PC-3 (cell line): ENCODE measurements around the gene DGKZ. TPM values are rescaled to one million over a fixed set of nuclear protein-coding genes. Genes with fewer than 3 reads are reported as not detected.

Experiments
- ATAC-seq: fragments of 200-7000 bp; cut with Tn5 transposase; 2 replicates; pipeline ENCODE4 v1.9.1; 2020; ENCODE audit warnings: mild to moderate bottlenecking, moderate library complexity
- BruUV-seq: library from RNA; stranded (reverse); fragments of 400-500 nt; replicated peaks from 2 replicates; lab custom pipeline; 2021; lab: Mats Ljungman, UMichigan
- CTCF ChIA-PET: fragments of 300-600 bp; sonication (Branson Sonifier 250); formaldehyde crosslinking; loops from one replicate; lab custom pipeline; 2022; ENCODE audit warnings: antibody characterized with exemption; lab: Charles Lee
- POLR2A ChIA-PET: fragments of 300-600 bp; sonication (Branson Sonifier 250); formaldehyde crosslinking; loops from one replicate; lab custom pipeline; 2022; ENCODE audit warnings: antibody characterized with exemption; ENCODE audit not compliant: unreplicated experiment; lab: Charles Lee
- DNase-seq: peaks from one replicate; pipeline ENCODE4 v3.0.0-alpha.2; 2015
- H2AFZ ChIP-seq: fragments of 300-600 bp; sonication (generic); 2 replicates; pipeline ENCODE4 v1.6.0; 2016; ENCODE audit warnings: antibody characterized with exemption, low read length
- H3F3A ChIP-seq: fragments of 300-600 bp; sonication (generic); one replicate; pipeline ENCODE4 v1.6.0; 2017; ENCODE audit warnings: antibody characterized with exemption, low read length, control low read depth, mild to moderate bottlenecking; ENCODE audit not compliant: unreplicated experiment
- H3K27ac ChIP-seq: fragments of 300-600 bp; sonication (generic); 2 replicates; pipeline ENCODE4 v1.5.1; 2016; ENCODE audit warnings: mild to moderate bottlenecking, low read length
- H3K27me3 ChIP-seq: fragments of 300-600 bp; sonication (generic); 2 replicates; pipeline ENCODE4 v1.6.1; 2016; ENCODE audit warnings: low read length, mixed read lengths
- H3K36me3 ChIP-seq: fragments of 300-600 bp; sonication (generic); 2 replicates; pipeline ENCODE4 v1.6.1; 2016; ENCODE audit warnings: low read depth, mixed run types, low read length, mixed read lengths
- H3K4me1 ChIP-seq: fragments of 300-600 bp; sonication (generic); 2 replicates; pipeline ENCODE4 v1.5.1; 2016; ENCODE audit warnings: low read length; ENCODE audit not compliant: insufficient read depth
- H3K4me2 ChIP-seq: fragments of 300-600 bp; sonication (generic); 2 replicates; pipeline ENCODE4 v1.6.0; 2016; ENCODE audit warnings: low read length
- H3K4me3 ChIP-seq: fragments of 300-600 bp; sonication (generic); 2 replicates; pipeline ENCODE4 v1.5.1; 2016; ENCODE audit warnings: mild to moderate bottlenecking, low read length, mixed read lengths
- H3K79me2 ChIP-seq: fragments of 300-600 bp; sonication (generic); 2 replicates; pipeline ENCODE4 v1.6.1; 2017; ENCODE audit warnings: low read length, mixed read lengths
- H3K9ac ChIP-seq: fragments of 300-600 bp; sonication (generic); 2 replicates; pipeline ENCODE4 v1.6.0; 2016; ENCODE audit warnings: mild to moderate bottlenecking, low read length
- H3K9me2 ChIP-seq: fragments of 300-600 bp; sonication (generic); replicated peaks from 2 replicates; pipeline ENCODE4 v1.6.1; 2016; ENCODE audit warnings: mixed run types, low read length, mixed read lengths
- H3K9me3 ChIP-seq: fragments of 300-600 bp; sonication (generic); 2 replicates; pipeline ENCODE4 v1.6.1; 2016; ENCODE audit warnings: low read length, mixed read lengths
- H4K20me1 ChIP-seq: fragments of 300-600 bp; sonication (generic); 2 replicates; pipeline ENCODE4 v1.6.1; 2016; ENCODE audit warnings: low read length, mixed read lengths
- EZH2 ChIP-seq: fragments of 300-600 bp; sonication (generic); IDR thresholded peaks from one replicate; pipeline ENCODE4 v1.6.1; 2017; ENCODE audit warnings: antibody characterized with exemption, mild to moderate bottlenecking, low read length; ENCODE audit not compliant: unreplicated experiment
- EZH2phosphoT487 ChIP-seq: fragments of 300-600 bp; sonication (generic); IDR thresholded peaks from 2 replicates; pipeline ENCODE4 v1.6.1; 2018; ENCODE audit warnings: mild to moderate bottlenecking, antibody characterized with exemption, low read length, borderline replicate concordance
- intact Hi-C: fragments of 100-400 bp; cut with micrococcal nuclease; formaldehyde crosslinking; loops from 2 replicates; pipeline ENCODE4 v1.9.0; 2023
- total RNA-seq: library from RNA; depleted of rRNA; stranded (reverse); fragments of >200 nt; gene quantifications from 2 replicates; pipeline ENCODE4 v1.2.3, GENCODE V29; 2014
- TF ChIP-seq, protein P1 (sequence below): fragments of 300-600 bp; sonication (generic); conservative IDR thresholded peaks from 2 replicates; pipeline ENCODE4 v1.5.1; 2017; ENCODE audit warnings: antibody characterized with exemption, low read depth, mild to moderate bottlenecking, low read length

DGKZ gene
- total RNA-seq, 1 experiment from 2014 or later = 70.2 TPM

DNA sequence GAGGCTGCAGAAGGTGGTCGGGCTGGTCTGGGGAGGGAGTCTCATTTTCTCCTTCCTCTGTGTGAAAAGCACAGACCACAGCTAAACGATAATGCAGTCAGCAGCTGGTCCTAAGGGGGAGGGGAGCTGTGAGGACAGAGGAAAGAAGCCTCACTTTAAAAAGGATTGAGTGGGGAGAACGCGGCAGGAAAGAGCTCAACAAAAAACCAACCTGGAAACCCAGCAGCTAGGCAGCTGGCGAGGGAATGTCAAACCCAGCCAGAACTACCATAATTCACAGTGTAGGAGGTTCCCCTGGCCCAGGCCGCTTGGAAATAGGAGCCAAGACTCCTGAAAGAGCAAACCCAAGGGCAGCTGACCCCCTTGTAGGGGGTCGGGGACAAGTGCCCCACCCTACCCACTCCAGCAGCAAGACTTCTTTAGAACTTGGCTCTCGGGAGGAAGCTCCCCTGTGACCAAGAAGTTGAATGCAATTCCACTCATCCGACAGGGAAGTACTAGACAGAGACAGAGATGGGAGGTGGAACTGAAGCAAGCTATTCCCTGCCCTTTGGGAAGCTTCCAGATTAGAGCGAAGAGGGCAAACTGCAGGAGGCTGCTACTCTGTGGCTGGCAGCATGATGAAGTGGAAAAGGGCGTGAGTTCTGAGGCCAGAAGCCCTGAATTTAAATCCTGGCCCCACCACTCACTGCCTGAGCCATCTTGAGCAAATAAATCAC lies 16.5 kb upstream of the DGKZ start:
- CTCF ChIA-PET = no interaction called here
- H3K36me3 ChIP-seq = no peaks in the 10 kb centered on the region
- H3K27ac ChIP-seq = no peak overlapping the region
- ATAC-seq (no peak), DNase-seq (no peak)
- peaks cover 15% of the 10 kb centered on the region for H3K27me3 ChIP-seq
- H3K9ac ChIP-seq = no peak overlapping the region
- TF ChIP-seq EZH2phosphoT487 (no peak), EZH2 (no peak)
- TF ChIP-seq, protein P1, sequence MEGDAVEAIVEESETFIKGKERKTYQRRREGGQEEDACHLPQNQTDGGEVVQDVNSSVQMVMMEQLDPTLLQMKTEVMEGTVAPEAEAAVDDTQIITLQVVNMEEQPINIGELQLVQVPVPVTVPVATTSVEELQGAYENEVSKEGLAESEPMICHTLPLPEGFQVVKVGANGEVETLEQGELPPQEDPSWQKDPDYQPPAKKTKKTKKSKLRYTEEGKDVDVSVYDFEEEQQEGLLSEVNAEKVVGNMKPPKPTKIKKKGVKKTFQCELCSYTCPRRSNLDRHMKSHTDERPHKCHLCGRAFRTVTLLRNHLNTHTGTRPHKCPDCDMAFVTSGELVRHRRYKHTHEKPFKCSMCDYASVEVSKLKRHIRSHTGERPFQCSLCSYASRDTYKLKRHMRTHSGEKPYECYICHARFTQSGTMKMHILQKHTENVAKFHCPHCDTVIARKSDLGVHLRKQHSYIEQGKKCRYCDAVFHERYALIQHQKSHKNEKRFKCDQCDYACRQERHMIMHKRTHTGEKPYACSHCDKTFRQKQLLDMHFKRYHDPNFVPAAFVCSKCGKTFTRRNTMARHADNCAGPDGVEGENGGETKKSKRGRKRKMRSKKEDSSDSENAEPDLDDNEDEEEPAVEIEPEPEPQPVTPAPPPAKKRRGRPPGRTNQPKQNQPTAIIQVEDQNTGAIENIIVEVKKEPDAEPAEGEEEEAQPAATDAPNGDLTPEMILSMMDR = no peak
- POLR2A ChIA-PET = no interaction called here
- H3K79me2 ChIP-seq = no peaks in the 10 kb centered on the region
- intact Hi-C loops = no loop called here
- no peaks in the 10 kb centered on the region for H3K9me2 ChIP-seq
- H3K4me3 ChIP-seq = no peak overlapping the region
- no peak overlapping the region for H2AFZ ChIP-seq
- no peaks in the 10 kb centered on the region for H3K4me1 ChIP-seq
- H3F3A ChIP-seq = no peaks in the 10 kb centered on the region
- H3K9me3 ChIP-seq = no peaks in the 10 kb centered on the region
- H4K20me1 ChIP-seq = no peaks in the 10 kb centered on the region
- no TSS peak for BruUV-seq
- no peak overlapping the region for H3K4me2 ChIP-seq

DNA sequence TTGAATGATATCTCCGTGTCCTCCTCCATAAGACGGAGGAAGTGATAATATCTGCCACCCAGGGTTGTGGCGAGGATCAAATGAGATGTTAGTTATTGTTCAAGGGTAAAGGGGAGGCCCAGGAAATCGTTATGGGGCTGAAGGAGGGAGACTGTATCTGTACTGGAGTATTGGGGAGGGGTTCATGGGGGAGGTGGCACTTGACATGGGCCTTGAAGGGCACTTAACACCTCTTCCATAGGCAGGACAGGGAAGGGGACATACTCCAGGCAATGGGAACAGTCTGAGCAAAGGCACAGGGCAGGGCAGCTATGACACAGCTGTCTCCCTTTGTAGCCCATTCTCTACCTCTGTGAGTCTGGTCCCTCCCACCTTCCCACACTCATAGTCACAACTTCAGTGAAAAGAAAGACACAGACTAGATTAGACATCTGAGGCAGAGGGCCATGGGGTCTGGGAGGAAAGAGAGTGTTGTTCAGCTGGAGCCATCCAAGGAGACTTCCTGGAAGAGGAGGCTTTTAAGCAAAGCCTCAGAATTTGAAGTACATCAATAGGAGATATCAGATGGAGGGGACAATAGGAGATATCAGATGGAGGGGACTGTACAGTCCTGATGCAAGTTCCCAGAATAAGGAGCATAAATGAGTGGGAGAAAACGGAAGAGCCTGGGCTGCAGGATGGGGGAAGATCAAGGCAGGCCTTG lies 15.8 kb upstream of the DGKZ start:
- TF ChIP-seq EZH2phosphoT487 = no peak
- TF ChIP-seq, protein P1 = no peak
- TF ChIP-seq EZH2 = no peak
- CTCF ChIA-PET = no interaction called here
- POLR2A ChIA-PET = no interaction called here
- H2AFZ ChIP-seq = no peak overlapping the region
- intact Hi-C loops = no loop called here
- H3K9me3 ChIP-seq = no peaks in the 10 kb centered on the region
- ATAC-seq = no peak
- H4K20me1 ChIP-seq = no peaks in the 10 kb centered on the region
- no peak for DNase-seq
- no peak overlapping the region for H3K4me2 ChIP-seq
- no peaks in the 10 kb centered on the region for H3K36me3 ChIP-seq
- no peaks in the 10 kb centered on the region for H3K4me1 ChIP-seq
- H3K27ac ChIP-seq = no peak overlapping the region
- H3K9me2 ChIP-seq = no peaks in the 10 kb centered on the region
- no peaks in the 10 kb centered on the region for H3F3A ChIP-seq
- no peak overlapping the region for H3K4me3 ChIP-seq
- no TSS peak for BruUV-seq
- H3K79me2 ChIP-seq = no peaks in the 10 kb centered on the region
- H3K9ac ChIP-seq = no peak overlapping the region
- peaks cover 15% of the 10 kb centered on the region for H3K27me3 ChIP-seq

DNA sequence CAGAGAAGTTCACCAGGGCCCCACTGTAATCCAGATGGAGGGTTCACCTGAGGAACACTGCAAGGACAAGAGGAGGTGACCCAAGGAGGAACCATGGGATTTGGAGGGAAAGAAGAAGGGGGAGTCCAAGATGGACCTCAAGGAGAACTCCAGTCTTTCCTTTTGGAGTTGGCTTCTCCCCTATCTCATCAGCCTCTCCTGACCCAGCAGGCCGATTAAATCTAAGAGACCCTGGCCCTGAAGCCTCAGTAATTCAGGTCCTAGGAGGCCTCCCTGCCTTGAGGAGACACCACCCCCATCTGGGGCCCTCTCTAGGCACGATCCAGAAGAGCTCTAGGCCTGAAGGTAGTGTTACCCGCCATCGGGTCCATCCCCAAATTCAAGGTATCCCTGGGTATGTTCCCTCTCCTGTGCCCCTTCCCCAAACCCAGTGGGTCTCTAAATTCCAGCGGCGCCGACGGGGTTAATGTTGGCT lies 15.1 kb upstream of the DGKZ start:
- no peak overlapping the region for H3K27ac ChIP-seq
- POLR2A ChIA-PET = no interaction called here

More for the DNA sequence above, 15.1 kb upstream of the DGKZ start:
- Histone ChIP-seq H3K9me2 (no peaks in the 10 kb centered on the region), H3K79me2 (no peaks in the 10 kb centered on the region), H3K36me3 (no peaks in the 10 kb centered on the region), H3K4me2 (no peak overlapping the region), H3K4me1 (no peaks in the 10 kb centered on the region), H3K4me3 (no peak overlapping the region), H3K9ac (no peak overlapping the region), H3F3A (no peaks in the 10 kb centered on the region), H3K9me3 (no peaks in the 10 kb centered on the region), H2AFZ (no peak overlapping the region), H4K20me1 (no peaks in the 10 kb centered on the region), H3K27me3 (peaks cover 15% of the 10 kb centered on the region)
- DNase-seq = no peak
- TF ChIP-seq EZH2 = no peak
- TF ChIP-seq EZH2phosphoT487 = no peak
- TF ChIP-seq, protein P1 = no peak
- intact Hi-C loops = no loop called here
- BruUV-seq = no TSS peak
- CTCF ChIA-PET = no interaction called here
- no peak for ATAC-seq
